Activated naive CD4-positive, alpha-beta T cell treated with anti-CD3 and anti-CD28 coated beads for 36 hours (primary cell): ENCODE results near the gene RAPGEF1. TPM values are rescaled to one million over a fixed set of nuclear protein-coding genes. Genes with fewer than 3 reads are reported as not detected.

Experiments
- CTCF ChIA-PET: fragments of 350-600 bp; sonication (Branson Sonifier 250); formaldehyde crosslinking; loops from one replicate; lab custom pipeline; 2021; ENCODE audit warnings: antibody characterized with exemption; lab: Charles Lee
- DNase-seq: peaks from one replicate; pipeline ENCODE4 v3.0.0-alpha.2; 2020
- H3K27ac Mint-ChIP-seq: one replicate; pipeline ENCODE4 v1.8.0; 2021; ENCODE audit warnings: mild to moderate bottlenecking, mixed read lengths
- H3K27me3 Mint-ChIP-seq: one replicate; pipeline ENCODE4 v1.8.0; 2021; ENCODE audit warnings: low read depth, mixed read lengths
- H3K36me3 Mint-ChIP-seq: one replicate; pipeline ENCODE4 v1.8.0; 2021; ENCODE audit warnings: low read depth, mixed read lengths
- H3K4me1 Mint-ChIP-seq: one replicate; pipeline ENCODE4 v1.8.0; 2021; ENCODE audit warnings: low read depth, mixed read lengths
- H3K4me3 Mint-ChIP-seq: one replicate; pipeline ENCODE4 v1.8.0; 2021; ENCODE audit warnings: mild to moderate bottlenecking, moderate library complexity, mixed read lengths
- H3K9me3 Mint-ChIP-seq: one replicate; pipeline ENCODE4 v1.8.0; 2021; ENCODE audit warnings: mixed read lengths
- intact Hi-C: fragments of 100-400 bp; cut with micrococcal nuclease; formaldehyde crosslinking; loops from one replicate; pipeline ENCODE4 v1.15.1; 2023
- total RNA-seq, 2 experiments: library from RNA; stranded (reverse); gene quantifications; one replicate each; pipeline ENCODE4 v1.2.3, GENCODE V29; 2021

Gene RAPGEF1
- total RNA-seq, 2 experiments from 2014 or later: 55.9 to 59.9 TPM

GRCh38 chr9:131704141-131704983 lies 35.5 kb downstream of the RAPGEF1 start:
- intact Hi-C loops: no loop called here
- Mint-ChIP-seq H3K27ac (no peak overlapping the region), H3K4me1 (peaks cover 67% of the 10 kb centered on the region), H3K4me3 (no peak overlapping the region), H3K36me3 (no peaks in the 10 kb centered on the region), H3K9me3 (no peaks in the 10 kb centered on the region), H3K27me3 (no peaks in the 10 kb centered on the region)
- CTCF ChIA-PET: interaction anchor here (0.6 to 0.9 kb wide), 3 partner anchors 9 to 23 kb away, joined by 3 to 6 read pairs (median 4); no protein-coding TSS in a partner anchor
- no peak for DNase-seq

DNA sequence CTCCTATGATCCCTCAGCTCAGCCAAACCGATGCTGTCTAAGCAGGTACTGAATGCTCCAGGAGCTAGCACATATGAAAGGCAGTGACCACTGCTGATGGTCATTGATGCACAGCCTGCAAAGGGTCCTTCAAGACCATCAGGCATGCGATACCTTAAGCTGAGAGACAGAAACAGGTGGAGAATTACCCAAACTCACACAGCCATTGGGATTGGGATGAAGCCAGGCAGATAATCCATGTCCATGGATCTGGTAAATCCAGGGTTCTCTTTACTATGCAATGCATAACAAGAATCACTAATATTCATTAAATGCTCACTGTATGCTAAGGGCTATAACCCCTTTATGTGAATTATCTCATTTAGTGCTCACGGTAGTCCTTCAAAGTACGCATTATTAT lies 36.2 kb downstream of the RAPGEF1 start:
- no peak overlapping the region for H3K27ac Mint-ChIP-seq
- CTCF ChIA-PET: interaction anchor here (0.7 to 1.2 kb wide), 3 partner anchors 8 to 25 kb away, joined by 3 to 4 read pairs (median 3); no protein-coding TSS in a partner anchor

GRCh38 chr9:131702911-131703310 lies 37.0 kb downstream of the RAPGEF1 start:
- intact Hi-C loops: no loop called here
- no peak for DNase-seq
- Mint-ChIP-seq H3K4me3 (no peak overlapping the region), H3K27ac (no peak overlapping the region), H3K4me1 (peaks cover 64% of the 10 kb centered on the region), H3K9me3 (no peaks in the 10 kb centered on the region), H3K27me3 (no peaks in the 10 kb centered on the region), H3K36me3 (no peaks in the 10 kb centered on the region)
- CTCF ChIA-PET: interaction anchor here (1.2 kb wide), 1 partner anchor 24 kb away, joined by 3 read pairs; no protein-coding TSS in a partner anchor

More for the DNA sequence above, 36.2 kb downstream of the RAPGEF1 start:
- no peaks in the 10 kb centered on the region for H3K36me3 Mint-ChIP-seq
- H3K9me3 Mint-ChIP-seq: no peaks in the 10 kb centered on the region
- DNase-seq: no peak
- no peaks in the 10 kb centered on the region for H3K27me3 Mint-ChIP-seq
- H3K4me3 Mint-ChIP-seq: no peak overlapping the region
- H3K4me1 Mint-ChIP-seq: peaks cover 65% of the 10 kb centered on the region
- intact Hi-C loops: no loop called here

DNA sequence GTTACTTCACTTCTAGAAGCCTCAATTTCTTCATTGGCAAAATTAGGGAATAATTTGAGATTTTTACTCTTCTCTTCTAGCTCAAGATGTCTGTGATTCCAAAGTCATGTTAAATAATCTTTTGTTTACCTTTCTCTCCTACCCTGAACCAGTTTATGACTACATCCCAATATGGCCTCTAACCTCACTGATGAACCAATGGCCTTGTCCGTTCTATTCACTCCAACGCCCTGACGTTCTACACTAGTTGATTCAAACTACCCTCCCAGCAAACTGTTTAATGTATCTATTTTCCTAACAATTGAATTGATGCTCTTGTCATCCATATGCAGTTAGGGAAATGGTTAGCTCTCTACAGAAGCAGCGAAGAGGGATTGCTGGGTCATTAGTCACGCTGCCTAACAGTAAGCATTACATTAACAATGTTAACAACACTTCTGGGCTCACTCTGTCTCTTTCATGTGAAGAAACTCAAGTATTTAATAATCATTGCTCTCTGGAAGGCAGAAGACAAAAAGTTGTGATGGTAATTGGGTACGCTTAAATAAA lies 38.0 kb downstream of the RAPGEF1 start:
- H3K36me3 Mint-ChIP-seq: no peaks in the 10 kb centered on the region
- H3K9me3 Mint-ChIP-seq: no peaks in the 10 kb centered on the region
- no peaks in the 10 kb centered on the region for H3K27me3 Mint-ChIP-seq
- DNase-seq: no peak
- no peak overlapping the region for H3K27ac Mint-ChIP-seq
- CTCF ChIA-PET: no interaction called here
- H3K4me3 Mint-ChIP-seq: no peak overlapping the region
- H3K4me1 Mint-ChIP-seq: peaks cover 60% of the 10 kb centered on the region
- intact Hi-C loops: no loop called here

- H3K27me3 Mint-ChIP-seq: no peaks in the 10 kb centered on the region
- H3K4me3 Mint-ChIP-seq: no peak overlapping the region
- peaks cover 57% of the 10 kb centered on the region for H3K4me1 Mint-ChIP-seq
- H3K9me3 Mint-ChIP-seq: no peaks in the 10 kb centered on the region
- intact Hi-C loops: no loop called here
- CTCF ChIA-PET: no interaction called here
- no peaks in the 10 kb centered on the region for H3K36me3 Mint-ChIP-seq
- H3K27ac Mint-ChIP-seq: no peak overlapping the region
- no peak for DNase-seq
These were observed 38.5 kb downstream of the RAPGEF1 start for GRCh38 chr9:131701436-131701781.

DNA sequence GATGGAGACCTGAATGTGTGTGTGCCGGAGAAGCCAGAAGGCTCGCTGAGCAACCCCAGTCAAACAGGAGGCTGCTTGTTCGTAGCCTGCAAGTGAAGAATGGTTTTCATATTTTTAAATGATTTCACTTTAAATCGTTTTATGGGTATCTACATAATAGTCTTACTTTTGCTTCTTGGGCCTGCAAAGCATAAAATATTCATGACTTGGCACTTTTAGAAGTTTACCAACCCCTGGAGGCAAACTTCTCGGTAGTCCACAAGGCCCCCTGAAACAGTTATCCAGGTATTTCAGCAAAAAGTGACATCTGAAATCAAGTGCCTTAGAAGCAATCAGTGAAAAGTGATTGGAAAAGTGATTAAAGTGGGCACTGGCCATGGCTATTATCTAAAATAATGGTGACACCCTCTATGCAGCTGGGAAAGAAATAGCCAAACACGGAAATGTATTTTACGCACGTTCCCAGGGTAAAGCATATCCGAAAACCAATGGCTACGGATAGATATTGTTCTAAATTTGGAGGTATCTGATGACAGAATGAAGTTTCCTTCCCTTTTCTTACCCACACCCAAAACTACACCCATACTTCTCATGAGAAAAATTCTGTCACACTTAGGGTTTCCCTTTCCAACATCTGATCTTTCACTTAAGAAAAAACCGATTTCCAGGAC lies 39.0 kb downstream of the RAPGEF1 start:
- no peaks in the 10 kb centered on the region for H3K27me3 Mint-ChIP-seq
- intact Hi-C loops: no loop called here
- H3K9me3 Mint-ChIP-seq: no peaks in the 10 kb centered on the region
- peaks cover 54% of the 10 kb centered on the region for H3K4me1 Mint-ChIP-seq
- CTCF ChIA-PET: no interaction called here
- no peaks in the 10 kb centered on the region for H3K36me3 Mint-ChIP-seq
- no peak overlapping the region for H3K27ac Mint-ChIP-seq
- no peak for DNase-seq
- H3K4me3 Mint-ChIP-seq: no peak overlapping the region

GRCh38 chr9:131700076-131700475 lies 39.8 kb downstream of the RAPGEF1 start:
- H3K9me3 Mint-ChIP-seq: no peaks in the 10 kb centered on the region
- no peaks in the 10 kb centered on the region for H3K27me3 Mint-ChIP-seq
- no peak overlapping the region for H3K27ac Mint-ChIP-seq
- peaks cover 53% of the 10 kb centered on the region for H3K4me1 Mint-ChIP-seq
- H3K36me3 Mint-ChIP-seq: no peaks in the 10 kb centered on the region
- no peak for DNase-seq
- no peak overlapping the region for H3K4me3 Mint-ChIP-seq
- CTCF ChIA-PET: no interaction called here
- intact Hi-C loops: no loop called here

- Mint-ChIP-seq H3K27me3 (no peaks in the 10 kb centered on the region), H3K9me3 (no peaks in the 10 kb centered on the region), H3K4me1 (peaks cover 53% of the 10 kb centered on the region), H3K4me3 (no peak overlapping the region), H3K27ac (no peak overlapping the region), H3K36me3 (no peaks in the 10 kb centered on the region)
- no peak for DNase-seq
- CTCF ChIA-PET: interaction anchor here (1.1 to 1.4 kb wide), 2 partner anchors 17 to 59 kb away, joined by 3 read pairs; no protein-coding TSS in a partner anchor
- intact Hi-C loops: no loop called here
These were observed 41.3 kb downstream of the RAPGEF1 start for GRCh38 chr9:131698618-131698985.

GRCh38 chr9:131697908-131698617 lies 41.8 kb downstream of the RAPGEF1 start:
- Mint-ChIP-seq H3K9me3 (no peaks in the 10 kb centered on the region), H3K4me1 (peaks cover 57% of the 10 kb centered on the region), H3K27me3 (no peaks in the 10 kb centered on the region), H3K4me3 (no peak overlapping the region), H3K36me3 (no peaks in the 10 kb centered on the region), H3K27ac (no peak overlapping the region)
- no peak for DNase-seq
- CTCF ChIA-PET: interaction anchor here (1.1 to 1.4 kb wide), 3 partner anchors 17 to 59 kb away, joined by 3 to 5 read pairs (median 3); no protein-coding TSS in a partner anchor
- intact Hi-C loops: no loop called here

DNA sequence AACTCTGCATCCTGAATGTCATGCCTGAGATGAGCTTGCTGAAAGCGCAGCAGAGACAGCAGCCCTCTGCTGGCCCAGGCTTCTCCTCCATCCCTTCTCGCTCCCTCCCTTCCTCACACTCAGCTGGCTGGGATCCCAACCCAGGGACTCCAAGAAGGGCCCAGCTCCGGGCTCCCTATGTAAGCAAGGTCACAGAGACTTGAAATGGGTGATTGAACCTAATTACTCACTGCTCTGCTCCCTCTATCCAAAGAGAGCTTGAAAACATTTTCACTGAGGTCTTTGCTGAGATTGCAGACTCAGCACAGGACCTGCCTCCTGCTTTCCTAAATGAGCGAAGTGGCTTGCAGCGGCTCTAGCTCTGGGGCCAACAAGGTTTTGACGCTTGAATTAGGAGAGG lies 42.8 kb downstream of the RAPGEF1 start:
- intact Hi-C loops: no loop called here
- peaks cover 64% of the 10 kb centered on the region for H3K4me1 Mint-ChIP-seq
- no peaks in the 10 kb centered on the region for H3K9me3 Mint-ChIP-seq
- no peaks in the 10 kb centered on the region for H3K27me3 Mint-ChIP-seq
- DNase-seq: no peak
- no peak overlapping the region for H3K27ac Mint-ChIP-seq
- H3K36me3 Mint-ChIP-seq: no peaks in the 10 kb centered on the region
- CTCF ChIA-PET: interaction anchor here (1.0 to 1.9 kb wide), 4 partner anchors 13 to 32 kb away, joined by 3 to 6 read pairs (median 4); no protein-coding TSS in a partner anchor
- H3K4me3 Mint-ChIP-seq: no peak overlapping the region

DNA sequence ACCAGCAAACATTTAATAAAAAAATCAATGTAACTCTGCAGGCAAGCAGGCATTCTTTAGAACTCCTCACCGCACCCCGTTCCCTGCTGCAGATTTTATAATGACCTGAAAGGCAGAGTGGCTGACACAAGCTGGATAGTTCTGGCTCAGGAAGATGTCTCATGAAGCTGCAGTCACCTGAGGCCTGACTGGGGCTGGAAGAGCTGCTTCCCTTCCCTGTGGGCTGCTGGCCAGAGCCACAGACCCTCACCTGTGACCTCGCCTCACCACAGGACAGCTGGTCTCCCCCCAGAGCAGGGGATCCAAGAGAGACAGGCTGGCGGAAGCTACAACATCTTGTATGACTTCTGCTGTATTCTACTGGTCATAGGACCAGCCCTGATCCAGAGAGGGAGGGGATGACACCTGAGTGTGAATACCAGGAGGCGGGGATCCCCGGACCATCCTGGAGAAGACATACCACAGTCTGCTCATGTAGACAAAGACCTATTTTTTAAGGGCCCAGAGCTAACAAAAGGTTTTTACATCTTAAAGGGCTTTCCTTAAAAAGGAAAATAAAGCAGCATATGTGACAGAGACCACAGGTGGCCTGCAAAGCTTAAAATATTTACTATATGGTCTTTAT lies 43.9 kb downstream of the RAPGEF1 start:
- intact Hi-C loops: no loop called here
- no peaks in the 10 kb centered on the region for H3K9me3 Mint-ChIP-seq
- H3K27ac Mint-ChIP-seq: no peak overlapping the region
- DNase-seq: no peak
- no peaks in the 10 kb centered on the region for H3K27me3 Mint-ChIP-seq
- peaks cover 73% of the 10 kb centered on the region for H3K4me1 Mint-ChIP-seq
- H3K4me3 Mint-ChIP-seq: no peak overlapping the region
- H3K36me3 Mint-ChIP-seq: no peaks in the 10 kb centered on the region
- CTCF ChIA-PET: interaction anchor here (1.0 to 1.9 kb wide), 5 partner anchors 8 to 48 kb away, joined by 3 to 6 read pairs (median 4); no protein-coding TSS in a partner anchor
